K562 (cell line): ENCODE data around the gene UBE2V1. TPM values are rescaled to one million over a fixed set of nuclear protein-coding genes. Genes with fewer than 3 reads are reported as not detected.

Experiments used
- ATF1 ChIP-seq, 2 experiments: fragments of 450-650 bp in 1 of 2; IDR thresholded peaks; 2 replicates each; pipeline ENCODE4 v1.6.1; 2016; ENCODE audit warnings: missing compliant biosample characterization in 1 of 2, missing genetic modification characterization in 1 of 2
- DEAF1 ChIP-seq: fragments of 450-650 bp; formaldehyde crosslinking; IDR thresholded peaks from 2 replicates; pipeline ENCODE4 v1.4.0; 2020; ENCODE audit warnings: mild to moderate bottlenecking, moderate library complexity
- ZBED1 ChIP-seq: IDR thresholded peaks from 2 replicates; pipeline ENCODE4 v1.6.1; 2014
- ZBTB8A ChIP-seq: fragments of 450-650 bp; IDR thresholded peaks from 2 replicates; pipeline ENCODE4 v1.6.1; 2018; ENCODE audit warnings: mild to moderate bottlenecking, moderate library complexity; ENCODE audit not compliant: partially characterized antibody
- ZNF232 ChIP-seq: sonication (generic); formaldehyde crosslinking; IDR thresholded peaks from 2 replicates; pipeline ENCODE4 v1.8.0; 2022; ENCODE audit warnings: mild to moderate bottlenecking, missing genetic modification reagents
- ZNF592 ChIP-seq: fragments of 450-650 bp; IDR thresholded peaks from 2 replicates; pipeline ENCODE4 v1.6.1; 2017; ENCODE audit warnings: antibody characterized with exemption, mild to moderate bottlenecking
- polyA plus RNA-seq, 8 experiments: library from polyadenylated mRNA; depleted of rRNA in 4 of 8; stranded (reverse) in 5 of 8; unstranded in 3 of 8; fragments of >200 nt; fragmentation: Nextera tagmentation in 2 of 8; fragmentation: Illumina TruSeq in 1 of 8; extraction: Ambion mirVana in 2 of 8; extraction: Trizol in 1 of 8; gene quantifications; 2 replicates each; pipeline versions ENCODE4 v1.2.1 to v1.2.3, GENCODE V29; 2011 to 2014; ENCODE audit warnings: inconsistent platforms in 1 of 8, missing spikeins in 1 of 8
- total RNA-seq, 7 experiments: library from RNA; depleted of rRNA in 6 of 7; stranded (reverse); fragments of >200 nt in 6 of 7; fragmentation: Illumina TruSeq in 2 of 7; extraction: Trizol in 2 of 7; gene quantifications; 2 replicates each; pipeline versions ENCODE4 v1.2.1 to v1.2.3, GENCODE V29; 2011 to 2021; ENCODE audit warnings: low replicate concordance in 1 of 7

UBE2V1 gene
- total and polyA plus RNA-seq, 9 of the 15 experiments (the other 6 are each of a cell fraction or from before 2014, with no cell fraction given) = 93.0 to 357 (median 119) TPM

GRCh38 chr20:50120935-50121693 is 8.2 kb upstream of the UBE2V1 start (continued):
- TF ChIP-seq ZNF592 (no peak), ZNF232 (no peak), ZBED1 (no peak), ZBTB8A (no peak), DEAF1 (CRISPR knock-in tag) (peak; percentile 38), ATF1 (CRISPR knock-in tag; IDR thresholded peaks at IDR 0.05) (no peak), ATF1 (tag; IDR thresholded peaks at IDR 0.05) (no peak)
